Glomerular visceral epithelial cell (primary cell): ENCODE measurements around the gene SIGLEC9.

Source experiments
- DNase-seq: peaks from one replicate; pipeline ENCODE4 v3.0.0-alpha.2; 2016; ENCODE audit errors: extremely low spot score

Gene SIGLEC9

GRCh38 chr19:51097166-51097738 is 27.5 kb upstream of the SIGLEC9 start:
- peak; percentile 53 for DNase-seq

DNA sequence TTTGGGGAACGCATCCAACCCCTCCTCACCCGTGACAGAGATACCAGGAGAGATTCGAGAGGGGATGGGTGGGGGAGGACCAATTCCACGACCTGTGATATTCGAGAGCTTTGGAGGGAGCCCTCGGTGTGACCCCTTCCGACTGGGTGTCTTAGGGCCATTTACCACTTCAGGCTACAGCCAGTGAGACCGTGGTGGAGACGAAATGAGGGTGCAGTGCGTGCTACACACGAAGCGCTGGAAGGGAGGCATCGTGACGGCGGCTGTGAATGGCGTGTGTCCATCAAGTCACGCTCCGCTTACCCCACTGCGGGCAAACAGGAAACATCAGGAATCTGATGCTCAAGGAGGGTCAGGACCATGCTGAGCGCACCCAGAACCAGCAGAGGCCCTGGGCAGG is 26.9 kb upstream of the SIGLEC9 start:
- DNase-seq = no peak

GRCh38 chr19:51098365-51099046 is 26.2 kb upstream of the SIGLEC9 start:
- no peak for DNase-seq

DNA sequence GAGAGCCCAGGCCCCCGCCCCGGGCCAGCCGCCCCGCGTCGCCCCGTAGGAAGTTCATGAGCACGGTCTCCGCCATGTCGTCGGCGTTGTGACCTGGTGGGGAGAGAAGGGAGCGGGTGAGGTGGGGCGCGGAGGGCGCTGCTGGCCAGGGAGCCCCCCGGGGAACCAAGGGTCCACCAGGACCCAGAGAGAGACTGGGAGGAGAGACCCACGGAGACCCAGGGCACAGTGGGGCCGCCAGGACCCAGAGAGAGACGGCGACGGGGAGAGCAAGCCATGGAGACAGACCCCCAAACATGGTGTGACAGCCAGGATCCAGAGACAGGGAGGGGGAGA is 25.7 kb upstream of the SIGLEC9 start:
- no peak for DNase-seq

GRCh38 chr19:51100601-51101000 is 24.1 kb upstream of the SIGLEC9 start:
- DNase-seq = no peak

- no peak for DNase-seq
Measured at GRCh38 chr19:51101171-51101865, 23.4 kb upstream of the SIGLEC9 start.

- no peak for DNase-seq
Measured at GRCh38 chr19:51102991-51103390, 21.7 kb upstream of the SIGLEC9 start.

DNA sequence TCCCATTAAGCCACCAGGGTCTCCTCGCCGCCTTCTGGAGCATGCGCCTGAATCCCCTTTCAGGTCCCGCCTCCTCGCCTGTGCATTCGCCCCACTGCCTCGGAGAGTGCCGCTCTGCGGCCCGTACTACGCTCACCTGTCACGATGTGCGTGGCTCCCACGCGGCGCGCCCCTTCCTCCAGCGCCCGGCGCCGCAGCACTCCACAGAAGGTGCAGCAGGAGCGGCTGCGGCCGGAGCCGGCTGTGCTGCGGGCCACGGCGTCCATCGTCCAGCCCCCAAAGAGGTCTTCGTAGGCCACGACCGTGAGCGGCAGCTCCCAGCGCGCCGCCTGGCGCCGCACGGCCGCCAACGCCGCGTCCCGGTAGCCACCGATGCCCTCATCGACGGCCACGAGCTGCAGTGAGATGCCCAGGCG is 20.8 kb upstream of the SIGLEC9 start:
- no peak for DNase-seq

DNA sequence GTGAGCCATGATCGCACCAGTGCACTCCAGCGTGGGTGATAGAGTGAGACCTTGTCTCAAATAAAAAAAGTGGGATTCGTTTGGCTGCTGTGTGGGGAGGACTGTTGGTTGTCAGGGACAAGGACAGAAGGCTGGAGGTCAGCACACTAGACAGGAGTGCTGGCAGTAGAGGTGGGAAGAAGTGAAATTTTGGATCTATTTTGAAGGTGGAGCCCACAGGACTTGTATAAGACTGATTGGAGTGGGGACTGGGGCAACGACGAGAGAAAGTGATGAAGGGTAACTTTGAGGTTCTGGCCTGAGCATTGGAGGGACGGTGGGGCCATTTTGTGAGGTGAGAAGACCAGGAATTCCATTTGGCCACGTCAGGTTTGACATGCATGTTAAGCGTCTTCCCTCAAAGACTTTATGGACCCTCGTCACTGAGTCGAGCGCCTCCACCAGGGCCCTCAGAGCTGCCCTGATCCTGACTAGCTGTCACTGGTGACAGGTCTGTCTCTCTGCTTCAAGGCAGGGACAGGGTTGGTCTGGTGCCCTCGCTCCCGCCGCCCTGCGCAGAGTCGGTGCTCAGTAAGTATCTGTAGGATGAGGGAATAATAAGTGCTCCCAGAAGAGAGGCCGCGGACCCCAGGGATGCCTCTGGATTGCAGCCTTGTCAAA is 17.2 kb upstream of the SIGLEC9 start:
- no peak for DNase-seq

GRCh38 chr19:51108066-51108804 is 16.5 kb upstream of the SIGLEC9 start, which contains the start of gene CTU1:
CTU1 (minus strand) TSS chr19:51108409; CDS start chr19:51104569, 3,840 bp downstream.
- DNase-seq = peak; percentile 99

GRCh38 chr19:51108805-51109146 is 15.9 kb upstream of the SIGLEC9 start:
- DNase-seq = no peak

DNA sequence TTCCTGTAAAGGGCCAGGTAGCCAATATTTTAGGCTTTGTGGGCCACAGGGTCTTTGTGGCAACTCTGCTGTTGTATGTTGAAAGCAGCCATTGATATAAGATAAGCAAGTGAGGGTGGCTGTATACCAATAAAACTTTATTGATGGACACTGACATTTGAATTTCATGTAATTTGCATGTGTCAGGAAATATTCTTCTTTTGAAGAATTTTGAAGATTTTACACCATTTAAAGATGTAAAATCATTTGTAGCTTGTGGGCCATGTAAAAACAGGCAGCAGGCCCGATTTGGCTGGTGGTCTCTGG is 14.1 kb upstream of the SIGLEC9 start:
- DNase-seq = no peak

GRCh38 chr19:51111606-51112005 is 13.1 kb upstream of the SIGLEC9 start:
- DNase-seq = no peak

DNA sequence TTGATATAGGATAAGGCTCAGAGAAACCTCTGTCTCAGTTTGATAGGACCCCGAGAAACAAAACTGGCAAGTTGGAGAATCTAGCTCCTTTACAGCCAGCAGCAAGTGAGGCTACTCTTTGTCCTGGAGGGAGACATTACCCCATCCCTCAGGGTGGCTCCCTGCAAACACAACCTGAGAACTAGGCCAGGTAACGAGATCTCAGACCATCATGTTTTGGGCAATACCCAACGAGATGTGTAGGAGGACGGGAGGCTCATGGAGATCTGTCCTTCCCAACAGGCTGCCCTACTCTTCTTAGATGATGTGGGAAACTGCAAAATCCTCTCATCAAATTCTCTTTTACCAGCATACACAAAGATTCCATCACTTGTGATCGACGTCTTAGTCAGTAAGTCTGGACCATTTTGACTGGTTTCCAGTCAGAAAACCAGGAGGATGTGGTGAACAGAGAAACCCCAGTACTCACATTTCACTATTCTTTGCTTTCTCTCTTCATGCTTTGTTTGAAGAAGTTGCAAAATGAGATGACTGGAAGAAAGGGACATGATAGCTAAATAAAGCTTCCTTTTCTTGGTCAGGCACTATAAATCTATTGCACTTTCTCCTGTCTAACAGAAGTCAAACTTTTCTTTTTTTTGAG is 10.5 kb upstream of the SIGLEC9 start:
- no peak for DNase-seq

DNA sequence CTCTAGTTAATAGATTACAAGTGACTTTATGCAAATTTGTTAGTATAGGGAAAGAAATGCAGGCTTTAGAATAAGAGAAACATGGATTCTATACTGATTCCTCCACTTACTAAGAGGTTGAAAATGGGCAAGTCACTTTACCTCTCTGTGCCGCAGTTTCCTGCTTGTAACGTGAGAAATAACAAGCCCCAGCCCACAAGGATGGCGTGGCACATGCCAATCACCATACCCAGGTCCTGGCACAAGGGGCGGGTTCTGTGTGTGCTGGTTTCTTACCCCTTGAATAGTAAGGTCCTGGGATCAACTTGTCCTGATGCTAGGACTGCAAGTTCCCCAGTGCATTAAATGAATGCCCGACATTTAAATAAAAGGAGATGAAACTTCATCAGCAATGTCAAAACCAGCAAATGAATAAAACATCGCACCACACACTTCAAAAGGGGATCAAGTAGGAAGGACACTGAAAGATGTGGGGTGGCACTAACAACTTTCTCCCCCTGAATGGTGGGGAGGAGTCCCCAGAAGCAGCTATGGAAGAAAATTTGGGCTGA is 7.9 kb upstream of the SIGLEC9 start:
- DNase-seq = no peak

GRCh38 chr19:51119101-51119500 is 5.6 kb upstream of the SIGLEC9 start:
- DNase-seq = no peak

DNA sequence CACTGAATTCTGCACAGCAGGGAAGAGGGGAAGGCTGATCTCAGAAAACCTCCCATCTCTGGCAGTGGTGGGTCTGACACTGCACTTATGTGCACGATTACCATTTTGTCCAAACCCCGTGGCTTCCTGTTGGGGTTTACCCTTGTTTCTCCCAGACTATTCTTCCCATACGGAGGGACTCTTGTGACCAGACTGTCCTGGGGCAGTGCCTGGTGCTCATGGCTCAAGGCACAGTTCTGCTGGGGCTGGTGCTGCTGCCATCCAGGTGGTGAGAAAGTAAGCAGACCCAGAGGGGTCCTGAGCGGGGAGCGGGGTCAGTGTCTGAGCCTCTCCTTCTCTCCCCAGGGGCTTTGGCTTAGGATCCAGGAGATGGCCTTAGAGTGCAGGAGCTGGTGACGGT is 5.1 kb upstream of the SIGLEC9 start:
- DNase-seq = no peak

GRCh38 chr19:51120160-51120559 is 4.5 kb upstream of the SIGLEC9 start:
- DNase-seq = no peak

DNA sequence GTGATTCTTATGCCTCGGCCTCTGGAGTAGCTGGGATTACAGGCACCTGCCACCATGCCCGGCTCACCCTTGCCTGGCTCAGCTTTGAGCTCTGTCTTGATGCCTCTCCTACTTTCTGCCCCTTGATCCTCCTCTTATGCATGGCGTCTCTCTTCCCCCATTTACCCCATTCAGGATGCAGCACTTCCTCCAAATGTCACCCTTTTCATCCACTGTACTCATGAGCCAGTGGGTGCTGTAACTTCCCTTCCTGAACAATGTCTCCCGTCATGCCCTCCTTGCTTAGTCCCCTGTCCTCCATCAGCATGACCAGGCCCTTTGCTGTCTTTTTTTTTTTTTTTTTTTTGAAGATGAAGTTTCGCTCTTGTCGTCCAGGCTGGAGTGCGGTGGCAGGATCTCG is 3.4 kb upstream of the SIGLEC9 start:
- DNase-seq = no peak

- no peak for DNase-seq
Measured at GRCh38 chr19:51122112-51122981, 2.4 kb upstream of the SIGLEC9 start.

DNA sequence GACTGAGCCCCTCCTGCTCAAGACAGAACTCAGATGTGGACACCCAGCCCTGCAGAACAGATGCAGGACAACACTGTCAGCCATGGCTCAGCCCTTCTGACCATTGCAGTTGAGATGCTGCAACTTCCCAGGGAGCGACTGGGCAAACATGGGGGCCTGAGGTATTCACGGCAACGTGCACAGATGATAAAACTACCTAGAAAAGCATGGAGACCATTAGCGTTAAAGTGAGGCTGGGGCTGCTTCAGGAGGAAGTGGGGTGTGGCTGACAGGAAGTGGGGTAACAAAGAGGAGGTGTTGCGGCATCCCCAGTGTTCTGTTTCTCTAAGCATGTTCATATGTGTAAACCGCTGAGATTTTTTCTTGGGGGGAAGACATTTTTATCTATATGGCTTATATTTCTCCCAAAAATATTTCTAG is 1.3 kb upstream of the SIGLEC9 start:
- DNase-seq = no peak
